Measurements from ENCODE around the gene SRP14. TPM values are rescaled to one million over a fixed set of nuclear protein-coding genes. Genes with fewer than 3 reads are reported as not detected.

SRP14 gene
- total and polyA plus RNA-seq, 7 donors, result 304 to 467 (median 342) TPM

- DNase-seq, result no peak
- TF ChIP-seq CTCF (IDR thresholded peaks at IDR 0.05), result no peak
- no peak for TF ChIP-seq POLR2A (IDR thresholded peaks at IDR 0.05)
- no peak for TF ChIP-seq POLR2AphosphoS5 (IDR thresholded peaks at IDR 0.05)
- TF ChIP-seq EP300 (IDR thresholded peaks at IDR 0.05), result no peak
- 84 to 86% methylated on average over 3 of the region's 3 CpGs for WGBS, 2 donors
- Histone ChIP-seq H3K4me1 (no peaks in the 10 kb centered on the region), H3K27ac (no peak overlapping the region), H3K9me3 (no peaks in the 10 kb centered on the region), H3K27me3 (no peaks in the 10 kb centered on the region), H3K4me3 (no peak overlapping the region), H3K36me3 (peaks cover 6 to 100% (median 50%) of the 10 kb centered on the region in 4 donors)
- intact Hi-C loops (cut with DNase I), result no loop called here
Observed at GRCh38 chr15:40006003-40006402, 33.0 kb downstream of the SRP14 start.

DNA sequence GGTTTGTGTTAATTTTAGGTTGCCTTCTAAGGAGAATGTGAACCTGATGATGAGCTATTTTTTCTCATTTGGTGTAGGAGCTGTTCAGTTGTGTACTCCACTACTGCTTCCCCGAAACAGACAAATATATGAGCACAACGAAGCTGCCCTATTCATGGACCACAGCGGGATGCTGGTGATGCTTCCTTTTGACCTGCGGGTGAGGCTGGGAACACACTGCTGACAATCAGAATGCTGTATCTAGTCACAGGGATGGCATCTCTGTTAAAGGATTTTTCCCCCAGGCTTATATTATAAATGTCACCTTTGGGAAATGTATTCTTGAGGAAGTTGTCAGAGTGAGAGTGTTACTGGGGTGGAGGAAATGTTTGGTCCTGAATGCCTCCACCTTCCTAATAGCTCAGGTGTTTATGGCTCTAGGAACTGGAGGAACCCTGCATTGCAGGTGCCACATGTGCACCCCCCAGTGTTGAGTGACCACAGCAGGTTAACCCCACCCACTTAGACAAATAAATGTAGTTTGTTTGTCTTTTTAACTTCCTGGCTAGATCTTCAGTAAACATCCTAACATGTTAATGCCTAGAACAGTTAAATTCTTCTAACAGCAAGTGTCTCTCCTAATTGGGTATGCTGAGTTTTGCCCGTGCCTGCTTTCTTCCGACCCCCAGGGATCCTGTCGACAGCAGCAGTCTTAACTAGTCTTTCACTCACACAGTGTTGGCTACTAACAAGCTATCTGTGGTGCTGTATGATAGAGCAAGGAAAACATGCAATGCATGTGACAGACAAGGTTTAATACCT, 35.7 kb downstream of the SRP14 start:
- no peaks in the 10 kb centered on the region for H3K9me3 ChIP-seq
- no peak overlapping the region for H3K4me3 ChIP-seq
- H3K27me3 ChIP-seq, result no peaks in the 10 kb centered on the region
- peaks cover 0 to 10% (median 4%) of the 10 kb centered on the region in 4 donors for H3K4me1 ChIP-seq
- no peak overlapping the region for H3K27ac ChIP-seq
- no peak for DNase-seq
- intact Hi-C loops (cut with DNase I), result no loop called here
- peaks cover 7 to 92% (median 37%) of the 10 kb centered on the region in 4 donors for H3K36me3 ChIP-seq
- whole genome bisulfite sequencing, 2 donors, result 67 to 74% methylated on average over 7 of the region's 7 CpGs
- TF ChIP-seq EP300 (IDR thresholded peaks at IDR 0.05), result no peak

GRCh38 chr15:40002295-40002694, 36.7 kb downstream of the SRP14 start:
- peaks cover 0 to 10% (median 4%) of the 10 kb centered on the region in 4 donors for H3K4me1 ChIP-seq
- no peak overlapping the region for H3K4me3 ChIP-seq
- DNase-seq, result no peak
- no peaks in the 10 kb centered on the region for H3K9me3 ChIP-seq
- H3K27ac ChIP-seq, result no peak overlapping the region
- WGBS, 2 donors, result 28 to 76% methylated on average over 2 of the region's 2 CpGs
- H3K36me3 ChIP-seq, result peaks cover 7 to 92% (median 32%) of the 10 kb centered on the region in 4 donors
- TF ChIP-seq POLR2AphosphoS5 (IDR thresholded peaks at IDR 0.05), result no peak
- TF ChIP-seq CTCF (IDR thresholded peaks at IDR 0.05), result no peak
- no peak for TF ChIP-seq EP300 (IDR thresholded peaks at IDR 0.05)
- TF ChIP-seq POLR2A (IDR thresholded peaks at IDR 0.05), result no peak
- intact Hi-C loops (cut with DNase I), result no loop called here
- no peaks in the 10 kb centered on the region for H3K27me3 ChIP-seq

DNA sequence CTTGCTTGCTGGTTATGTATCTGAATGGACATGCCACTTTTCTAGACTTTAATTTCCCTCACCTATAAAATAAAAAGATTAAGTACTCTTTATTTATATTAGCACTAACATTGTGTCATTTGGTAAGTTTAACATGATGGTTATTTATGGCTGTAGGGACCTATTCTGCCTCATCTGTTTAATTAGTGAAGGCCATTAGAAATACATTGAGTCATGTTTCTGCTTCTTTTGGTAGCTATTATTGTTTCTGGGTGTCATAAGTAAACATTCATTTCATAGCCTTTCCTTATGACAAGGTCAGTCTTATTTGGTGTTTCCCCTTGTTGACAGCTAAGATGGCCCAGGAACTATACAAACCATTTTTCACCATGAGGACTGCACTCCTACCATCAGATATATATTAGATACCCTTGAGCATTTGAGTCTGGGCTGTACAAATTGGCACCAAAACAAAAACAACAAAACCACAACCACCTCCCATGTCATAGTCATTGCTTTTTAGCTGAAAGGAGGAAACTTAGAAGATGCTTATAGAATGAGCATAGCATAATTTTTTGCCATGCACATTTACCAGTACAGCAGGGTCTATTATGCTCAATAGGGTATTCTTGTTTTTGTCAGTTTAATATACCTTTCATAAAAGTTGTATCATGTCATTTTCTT, 39.3 kb downstream of the SRP14 start:
- no peaks in the 10 kb centered on the region for H3K9me3 ChIP-seq
- H3K36me3 ChIP-seq, result peaks cover 17 to 90% (median 26%) of the 10 kb centered on the region in 4 donors
- no peak for DNase-seq
- H3K4me3 ChIP-seq, result no peak overlapping the region
- H3K27me3 ChIP-seq, result no peaks in the 10 kb centered on the region
- H3K4me1 ChIP-seq, result peaks cover 0 to 10% (median 4%) of the 10 kb centered on the region in 4 donors
- intact Hi-C loops (cut with DNase I), result no loop called here
- no peak for TF ChIP-seq POLR2AphosphoS5 (IDR thresholded peaks at IDR 0.05)
- no peak for TF ChIP-seq EP300 (IDR thresholded peaks at IDR 0.05)
- TF ChIP-seq CTCF (IDR thresholded peaks at IDR 0.05), result no peak
- TF ChIP-seq POLR2A (IDR thresholded peaks at IDR 0.05), result no peak
- no peak overlapping the region for H3K27ac ChIP-seq

GRCh38 chr15:39998511-39999077, 40.4 kb downstream of the SRP14 start:
- DNase-seq, result no peak
- no peak for TF ChIP-seq CTCF (IDR thresholded peaks at IDR 0.05)
- no peak for TF ChIP-seq POLR2A (IDR thresholded peaks at IDR 0.05)
- no peak for TF ChIP-seq POLR2AphosphoS5 (IDR thresholded peaks at IDR 0.05)
- TF ChIP-seq EP300 (IDR thresholded peaks at IDR 0.05), result no peak
- Histone ChIP-seq H3K4me1 (peaks cover 0 to 10% (median 4%) of the 10 kb centered on the region in 4 donors), H3K27ac (no peak overlapping the region), H3K4me3 (no peak overlapping the region), H3K9me3 (no peaks in the 10 kb centered on the region), H3K36me3 (peaks cover 17 to 90% (median 24%) of the 10 kb centered on the region in 4 donors), H3K27me3 (no peaks in the 10 kb centered on the region)
- intact Hi-C loops (cut with DNase I), result no loop called here
- 76 to 79% methylated on average over 6 of the region's 6 CpGs for WGBS, 2 donors

All from sigmoid colon (tissue), 7 donors.